Fibroblast of skin of left biceps (primary cell): ENCODE measurements around the gene RBMS3.
"Not testable (repeated sequence)": the region's sequence is repeated elsewhere in the genome, so short reads cannot be mapped to it uniquely, and the experiment has no call there.

Experiments
- DNase-seq, 2 experiments: peaks; one replicate each; pipeline ENCODE4 v3.0.0-alpha.2; 2013; ENCODE audit warnings: low read depth in 2 of 2

The RBMS3 gene

DNA sequence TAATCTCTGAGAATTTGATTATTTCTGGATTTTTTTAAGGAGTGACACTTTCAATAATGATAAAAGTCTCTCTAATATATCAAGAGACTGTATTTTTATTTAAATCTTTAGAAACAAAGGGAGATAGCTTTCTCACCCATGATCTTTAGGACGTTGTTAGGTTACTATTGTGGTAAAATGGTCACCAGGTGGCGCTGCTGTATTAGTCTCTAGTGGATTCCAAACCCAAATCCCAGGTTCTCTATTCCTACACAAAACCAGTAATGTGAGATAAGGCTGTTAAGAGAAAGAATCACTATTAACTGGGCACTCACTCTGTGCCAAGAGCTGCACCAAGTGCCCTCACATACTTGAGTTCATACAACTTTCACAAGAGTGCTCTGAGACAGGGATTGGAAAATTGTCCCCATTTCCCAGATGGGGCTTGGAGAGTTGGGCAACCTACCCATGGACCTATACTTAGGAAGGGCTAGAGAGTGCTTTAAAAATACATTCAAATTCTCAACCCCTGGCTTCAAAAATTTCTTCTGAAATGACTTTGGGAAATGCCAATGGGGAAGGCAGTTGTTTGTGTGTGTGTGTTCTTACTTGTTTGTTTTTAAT lies 732.2 kb downstream of the RBMS3 start:
- DNase-seq, result peak; percentile 23 to 24

GRCh38 chr3:30017901-30018300 lies 737.0 kb downstream of the RBMS3 start:
- no peak for DNase-seq

- no peak for DNase-seq
These were observed 739.5 kb downstream of the RBMS3 start for GRCh38 chr3:30020380-30020779.

DNA sequence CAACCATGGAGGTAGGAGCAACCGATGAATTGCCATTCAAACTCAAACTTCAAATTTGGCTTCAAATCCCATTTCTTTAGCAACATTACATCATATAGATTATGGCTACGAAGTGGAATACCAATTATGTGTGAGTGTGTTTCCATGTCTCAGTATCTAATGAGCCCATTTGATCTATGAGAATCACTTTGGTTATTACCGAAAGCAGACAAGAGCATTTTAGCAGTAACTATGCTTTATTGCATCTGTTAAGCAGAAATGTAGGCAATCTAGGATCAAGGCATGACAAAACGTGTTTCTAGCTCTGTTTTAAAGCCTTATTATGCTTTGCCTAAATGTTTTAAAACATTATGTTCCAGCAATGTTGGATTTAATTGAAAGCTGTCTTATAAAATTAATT lies 743.6 kb downstream of the RBMS3 start:
- no peak for DNase-seq

- DNase-seq, result no peak
These were observed 746.0 kb downstream of the RBMS3 start for GRCh38 chr3:30026851-30027250.

- DNase-seq, result no peak
These were observed 753.5 kb downstream of the RBMS3 start for GRCh38 chr3:30034246-30034991.

DNA sequence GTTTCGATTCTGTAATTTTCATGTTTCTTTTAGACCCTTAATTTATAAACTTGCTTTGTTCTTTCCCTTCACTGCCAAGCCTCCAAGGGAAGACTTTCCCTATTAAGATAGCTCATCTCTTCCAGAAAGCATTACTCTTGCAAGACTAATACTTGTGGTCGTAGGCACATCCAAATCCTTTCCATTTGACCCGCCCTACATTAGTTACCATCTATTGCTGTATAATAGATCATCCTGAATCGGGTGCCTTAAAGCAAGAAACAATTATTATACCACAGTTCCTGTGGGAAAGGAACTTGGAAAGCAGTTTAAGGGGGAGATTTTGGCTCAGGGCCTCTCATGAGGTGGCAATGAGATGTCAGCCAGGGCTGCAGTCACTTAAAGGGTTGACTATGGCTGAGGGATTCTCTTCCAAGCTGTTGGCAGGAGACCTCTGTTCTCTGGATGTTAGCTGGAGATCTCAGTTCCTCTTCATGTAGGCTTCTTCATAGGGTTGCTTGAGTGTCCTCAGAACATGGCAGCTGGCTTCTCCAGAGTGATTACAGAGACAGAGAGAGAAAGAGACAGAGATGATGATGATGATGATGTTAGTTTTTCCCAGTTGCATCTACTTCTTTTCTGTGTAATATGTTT lies 755.2 kb downstream of the RBMS3 start:
- DNase-seq, result no peak

GRCh38 chr3:30040126-30040525 lies 759.3 kb downstream of the RBMS3 start:
- DNase-seq, result no peak

- not testable (repeated sequence) for DNase-seq
These were observed 760.6 kb downstream of the RBMS3 start for GRCh38 chr3:30041481-30041880.

GRCh38 chr3:30042274-30042859 lies 761.5 kb downstream of the RBMS3 start:
- DNase-seq, result peak; percentile 38 to 44

- DNase-seq, result no peak
These were observed 762.2 kb downstream of the RBMS3 start for GRCh38 chr3:30042916-30043555.

- DNase-seq, result no peak
These were observed 763.6 kb downstream of the RBMS3 start for GRCh38 chr3:30044515-30044914.

DNA sequence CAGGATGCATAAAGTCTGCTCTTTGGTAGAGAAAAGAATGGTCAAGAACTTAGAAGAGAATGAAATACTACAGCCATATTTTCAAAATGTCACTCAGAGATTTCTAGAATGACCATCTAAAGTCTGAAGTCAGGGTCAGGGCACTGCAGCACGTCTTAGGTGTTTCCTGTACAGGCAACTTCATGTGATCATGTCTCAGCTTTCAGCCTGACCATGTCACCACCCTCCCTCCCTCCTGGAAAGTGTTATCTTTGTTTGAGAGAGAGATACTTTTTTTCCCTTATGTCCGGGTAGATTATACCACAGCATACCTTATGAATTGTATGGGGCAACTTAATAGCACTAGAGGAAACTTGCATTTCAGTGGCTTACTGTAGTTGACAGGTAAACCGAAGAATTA lies 767.6 kb downstream of the RBMS3 start:
- no peak for DNase-seq

DNA sequence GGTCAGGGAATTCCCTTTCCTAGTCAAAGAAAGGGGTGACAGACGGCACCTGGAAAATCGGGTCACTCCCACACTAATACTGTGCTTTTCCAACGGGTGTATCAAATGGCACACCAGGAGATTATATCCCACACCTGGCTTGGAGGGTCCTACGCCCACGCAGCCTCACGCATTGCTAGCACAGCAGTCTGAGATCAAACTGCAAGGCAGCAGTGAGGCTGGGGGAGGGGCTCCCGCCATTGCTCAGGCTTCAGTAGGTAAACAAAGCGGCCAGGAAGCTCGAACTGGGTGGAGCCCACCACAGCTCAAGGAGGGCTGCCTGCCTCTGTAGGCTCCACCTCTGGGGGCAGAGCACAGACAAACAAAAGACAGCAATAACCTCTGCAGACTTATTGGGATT lies 769.2 kb downstream of the RBMS3 start:
- DNase-seq, result not testable (repeated sequence)

DNA sequence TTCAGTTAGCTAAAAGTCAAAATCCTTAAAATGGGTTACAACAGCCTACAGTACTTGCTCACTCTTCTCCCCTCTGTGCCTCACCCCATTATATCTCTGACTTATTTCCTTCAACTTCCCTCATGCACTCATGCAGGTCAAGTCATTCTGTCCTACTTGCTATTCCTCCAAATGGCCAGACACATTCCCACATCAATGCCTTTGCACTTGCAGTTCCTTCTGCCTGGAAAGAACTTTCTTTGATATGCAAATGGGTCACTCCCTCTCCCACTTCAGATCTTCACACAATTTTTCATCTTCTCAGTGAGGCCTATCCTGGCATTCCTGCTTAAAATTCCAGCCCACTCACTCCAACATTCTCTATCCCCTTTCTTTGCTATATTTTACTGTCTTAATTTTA lies 778.4 kb downstream of the RBMS3 start:
- no peak for DNase-seq
